HepG2 (cell line): ENCODE data around the gene ANXA2. TPM values are rescaled to one million over a fixed set of nuclear protein-coding genes. Genes with fewer than 3 reads are reported as not detected.

ENCODE experiments used
- CREB1 ChIP-seq, 2 experiments: fragments of 450-650 bp in 1 of 2; IDR thresholded peaks; 2 replicates each; pipeline ENCODE4 v1.6.1; 2016 to 2017; ENCODE audit warnings: control low read depth in 1 of 2, mild to moderate bottlenecking in 1 of 2, missing compliant biosample characterization in 1 of 2, missing genetic modification characterization in 1 of 2
- CREB3 ChIP-seq: sonication (generic); formaldehyde crosslinking; IDR thresholded peaks from 2 replicates; pipeline ENCODE4 v1.5.0; 2020; ENCODE audit warnings: missing genetic modification reagents
- CREM ChIP-seq, 2 experiments: sonication (generic) in 1 of 2; formaldehyde crosslinking in 1 of 2; IDR thresholded peaks; 2 replicates each; pipeline versions ENCODE4 v1.4.0 to v1.6.1; 2016 to 2020; ENCODE audit warnings: antibody characterized with exemption in 1 of 2, mild to moderate bottlenecking in 1 of 2, missing genetic modification reagents in 1 of 2
- HNRNPK ChIP-seq: fragments of 200-400 bp; formaldehyde crosslinking; IDR thresholded peaks from 2 replicates; pipeline ENCODE4 v1.6.1; 2018; ENCODE audit warnings: low read length, low read depth, moderate library complexity, mild to moderate bottlenecking; ENCODE audit not compliant: poor library complexity, severe bottlenecking
- JARID2 ChIP-seq: sonication (generic); formaldehyde crosslinking; IDR thresholded peaks from 2 replicates; pipeline ENCODE4 v1.8.1; 2023; ENCODE audit warnings: missing genetic modification reagents, inconsistent platforms; ENCODE audit not compliant: insufficient replicate concordance
- MYC ChIP-seq: sonication (generic); formaldehyde crosslinking; IDR thresholded peaks from 2 replicates; pipeline ENCODE4 v1.9.0; 2021; ENCODE audit warnings: missing genetic modification reagents, borderline replicate concordance
- NBN ChIP-seq: fragments of 450-650 bp; conservative IDR thresholded peaks from 2 replicates; pipeline ENCODE4 v1.6.1; 2017
- POLR2AphosphoS2 ChIP-seq: IDR thresholded peaks from 2 replicates; pipeline ENCODE4 v1.6.1; 2011; ENCODE audit warnings: low read depth, low read length, improper control_type of control experiment
- RAD51 ChIP-seq: fragments of 450-650 bp; IDR thresholded peaks from 2 replicates; pipeline ENCODE4 v1.6.1; 2016; ENCODE audit warnings: borderline replicate concordance
- SMYD3 ChIP-seq: sonication (generic); formaldehyde crosslinking; IDR thresholded peaks from 2 replicates; pipeline ENCODE4 v1.8.1; 2023; ENCODE audit warnings: mild to moderate bottlenecking, missing genetic modification reagents
- SNAPC2 ChIP-seq: sonication (generic); formaldehyde crosslinking; IDR thresholded peaks from 2 replicates; pipeline ENCODE4 v1.8.1; 2022; ENCODE audit warnings: mild to moderate bottlenecking, missing genetic modification reagents
- SP140L ChIP-seq: sonication (generic); formaldehyde crosslinking; IDR thresholded peaks from 2 replicates; pipeline ENCODE4 v1.4.0; 2020; ENCODE audit warnings: missing genetic modification reagents, borderline replicate concordance
- SRY ChIP-seq: sonication (generic); formaldehyde crosslinking; IDR thresholded peaks from 2 replicates; pipeline ENCODE4 v1.8.0; 2022; ENCODE audit warnings: mild to moderate bottlenecking, missing genetic modification reagents
- SUZ12 ChIP-seq: fragments of 150-350 bp; IDR thresholded peaks from 2 replicates; pipeline ENCODE4 v1.6.1; 2014; ENCODE audit warnings: low read depth, low read length
- TFDP2 ChIP-seq: sonication (generic); formaldehyde crosslinking; IDR thresholded peaks from 2 replicates; pipeline ENCODE4 v1.4.0; 2020; ENCODE audit warnings: missing genetic modification reagents
- U2AF2 ChIP-seq: fragments of 200-400 bp; formaldehyde crosslinking; IDR thresholded peaks from 2 replicates; pipeline ENCODE4 v1.6.1; 2017; ENCODE audit warnings: low read depth, mild to moderate bottlenecking, low read length
- ZFP62 ChIP-seq: sonication (generic); formaldehyde crosslinking; IDR thresholded peaks from 2 replicates; pipeline ENCODE4 v1.4.0; 2020; ENCODE audit warnings: missing genetic modification reagents
- ZFYVE20 ChIP-seq: sonication (generic); formaldehyde crosslinking; IDR thresholded peaks from 2 replicates; pipeline ENCODE4 v1.8.0; 2023; ENCODE audit warnings: low read depth, mild to moderate bottlenecking, moderate library complexity, missing genetic modification reagents, borderline replicate concordance
- ZMYM3 ChIP-seq: sonication (generic); formaldehyde crosslinking; IDR thresholded peaks from 2 replicates; pipeline ENCODE4 v1.5.1; 2020; ENCODE audit warnings: mild to moderate bottlenecking, missing genetic modification reagents
- ZMYM4 ChIP-seq: sonication (generic); formaldehyde crosslinking; IDR thresholded peaks from 2 replicates; pipeline ENCODE4 v1.8.1; 2023; ENCODE audit warnings: mild to moderate bottlenecking, missing genetic modification reagents
- ZNF17 ChIP-seq: sonication (generic); formaldehyde crosslinking; IDR thresholded peaks from 2 replicates; pipeline ENCODE4 v1.5.0; 2020; ENCODE audit warnings: mild to moderate bottlenecking, missing genetic modification reagents
- ZNF382 ChIP-seq: sonication (generic); formaldehyde crosslinking; IDR thresholded peaks from 2 replicates; pipeline ENCODE4 v1.5.0; 2020; ENCODE audit warnings: missing genetic modification reagents, mild to moderate bottlenecking, borderline replicate concordance
- ZNF383 ChIP-seq: sonication (generic); formaldehyde crosslinking; IDR thresholded peaks from 2 replicates; pipeline ENCODE4 v1.4.0; 2020; ENCODE audit warnings: missing genetic modification reagents, mild to moderate bottlenecking, borderline replicate concordance
- ZNF430 ChIP-seq: sonication (generic); formaldehyde crosslinking; IDR thresholded peaks from 2 replicates; pipeline ENCODE4 v1.9.0; 2021; ENCODE audit warnings: mild to moderate bottlenecking, missing genetic modification reagents
- ZNF468 ChIP-seq: sonication (generic); formaldehyde crosslinking; IDR thresholded peaks from 2 replicates; pipeline ENCODE4 v1.8.0; 2022; ENCODE audit warnings: mild to moderate bottlenecking, moderate library complexity, missing genetic modification reagents
- ZNF557 ChIP-seq: sonication (generic); formaldehyde crosslinking; IDR thresholded peaks from 2 replicates; pipeline ENCODE4 v1.4.0; 2020; ENCODE audit warnings: missing genetic modification reagents
- ZNF660 ChIP-seq: sonication (generic); formaldehyde crosslinking; IDR thresholded peaks from 2 replicates; pipeline ENCODE4 v1.5.1; 2020; ENCODE audit warnings: mild to moderate bottlenecking, low read depth, missing genetic modification reagents, borderline replicate concordance
- ZNF839 ChIP-seq: sonication (generic); formaldehyde crosslinking; IDR thresholded peaks from 2 replicates; pipeline ENCODE4 v1.4.0; 2020; ENCODE audit warnings: missing genetic modification reagents, mild to moderate bottlenecking, borderline replicate concordance
- ZSCAN30 ChIP-seq: sonication (generic); formaldehyde crosslinking; IDR thresholded peaks from 2 replicates; pipeline ENCODE4 v1.5.0; 2020; ENCODE audit warnings: mild to moderate bottlenecking, missing genetic modification reagents
- polyA plus RNA-seq, 8 experiments: library from polyadenylated mRNA; depleted of rRNA in 3 of 8; stranded (reverse) in 7 of 8; unstranded in 1 of 8; fragments of >200 nt; fragmentation: Illumina TruSeq in 4 of 8; extraction: Trizol in 4 of 8; gene quantifications; 2 replicates each; pipeline versions ENCODE4 v1.2.1 to v1.2.3, GENCODE V29; 2011 to 2016; ENCODE audit warnings: low read depth in 4 of 8, missing spikeins in 1 of 8, mixed read lengths in 1 of 8; ENCODE audit not compliant: insufficient read depth in 1 of 8
- total RNA-seq, 5 experiments: library from RNA; depleted of rRNA; stranded (reverse); fragments of >200 nt; fragmentation: Illumina TruSeq; extraction: Trizol; gene quantifications; 2 replicates each; pipeline ENCODE4 v1.2.3, GENCODE V29; 2016; ENCODE audit warnings: low read depth in 1 of 5
- TF ChIP-seq, protein P1 (sequence below): IDR thresholded peaks from 2 replicates; pipeline ENCODE4 v1.6.1; 2016

The ANXA2 gene
- total and polyA plus RNA-seq, 2 of the 13 experiments (the other 11 are each of a cell fraction or from before 2014, with no cell fraction given), result 196 to 613 TPM

GRCh38 chr15:60390871-60391501, 6.8 kb downstream of the ANXA2 start (continued):
- no peak for TF ChIP-seq CREB3 (CRISPR knock-in tag)
- no peak for TF ChIP-seq ZNF382 (CRISPR knock-in tag)
- no peak; the same call in 1 of the 2 replicates for TF ChIP-seq CREM (IDR thresholded peaks at IDR 0.05)
- no peak for TF ChIP-seq CREM (CRISPR knock-in tag; IDR thresholded peaks at IDR 0.05)
- TF ChIP-seq ZNF383 (CRISPR knock-in tag), result no peak
- TF ChIP-seq SUZ12, result no peak
- no peak for TF ChIP-seq ZNF430 (CRISPR knock-in tag)
- no peak for TF ChIP-seq CREB1 (IDR thresholded peaks at IDR 0.05)
- peak; percentile 34; the same call in 1 of the 2 replicates for TF ChIP-seq CREB1 (CRISPR knock-in tag; IDR thresholded peaks at IDR 0.05)
- TF ChIP-seq SP140L (CRISPR knock-in tag), result no peak
- no peak for TF ChIP-seq ZSCAN30
- TF ChIP-seq ZFP62 (CRISPR knock-in tag), result no peak
- TF ChIP-seq RAD51, result no peak
- TF ChIP-seq, protein P1, sequence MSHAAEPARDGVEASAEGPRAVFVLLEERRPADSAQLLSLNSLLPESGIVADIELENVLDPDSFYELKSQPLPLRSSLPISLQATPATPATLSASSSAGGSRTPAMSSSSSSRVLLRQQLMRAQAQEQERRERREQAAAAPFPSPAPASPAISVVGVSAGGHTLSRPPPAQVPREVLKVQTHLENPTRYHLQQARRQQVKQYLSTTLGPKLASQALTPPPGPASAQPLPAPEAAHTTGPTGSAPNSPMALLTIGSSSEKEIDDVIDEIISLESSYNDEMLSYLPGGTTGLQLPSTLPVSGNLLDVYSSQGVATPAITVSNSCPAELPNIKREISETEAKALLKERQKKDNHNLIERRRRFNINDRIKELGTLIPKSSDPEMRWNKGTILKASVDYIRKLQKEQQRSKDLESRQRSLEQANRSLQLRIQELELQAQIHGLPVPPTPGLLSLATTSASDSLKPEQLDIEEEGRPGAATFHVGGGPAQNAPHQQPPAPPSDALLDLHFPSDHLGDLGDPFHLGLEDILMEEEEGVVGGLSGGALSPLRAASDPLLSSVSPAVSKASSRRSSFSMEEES (CRISPR knock-in tag), result no peak
- TF ChIP-seq POLR2AphosphoS2, result no peak
- no peak for TF ChIP-seq ZFYVE20 (CRISPR knock-in tag)
- TF ChIP-seq HNRNPK, result no peak
- TF ChIP-seq SNAPC2 (CRISPR knock-in tag), result no peak
- no peak for TF ChIP-seq ZNF468 (CRISPR knock-in tag)
- TF ChIP-seq ZNF557 (CRISPR knock-in tag), result no peak
- TF ChIP-seq TFDP2 (CRISPR knock-in tag), result no peak
- TF ChIP-seq JARID2 (CRISPR knock-in tag), result no peak
- no peak for TF ChIP-seq NBN
- no peak for TF ChIP-seq SMYD3
- no peak for TF ChIP-seq ZNF17 (CRISPR knock-in tag)
- peak; percentile 36; the same call in 1 of the 2 replicates for TF ChIP-seq ZMYM4
- no peak for TF ChIP-seq SRY (CRISPR knock-in tag)
- no peak for TF ChIP-seq MYC (CRISPR knock-in tag)
- no peak for TF ChIP-seq U2AF2
- no peak for TF ChIP-seq ZNF839 (CRISPR knock-in tag)
- TF ChIP-seq ZNF660, result no peak
- peak; percentile 20; the same call in 1 of the 2 replicates for TF ChIP-seq ZMYM3 (CRISPR knock-in tag)
